PC-9 (cell line): ENCODE data around the gene HS6ST1.

Experiments
- EZH2 ChIP-seq: fragments of 200-600 bp; sonication (generic); IDR thresholded peaks from 2 replicates; pipeline ENCODE4 v1.8.0; 2017; ENCODE audit warnings: antibody characterized with exemption, low read depth
- TF ChIP-seq, protein P1 (sequence below): fragments of 200-600 bp; sonication (generic); conservative IDR thresholded peaks from 2 replicates; pipeline ENCODE4 v1.6.1; 2017; ENCODE audit warnings: mixed run types, antibody characterized with exemption, mild to moderate bottlenecking, moderate library complexity

DNA sequence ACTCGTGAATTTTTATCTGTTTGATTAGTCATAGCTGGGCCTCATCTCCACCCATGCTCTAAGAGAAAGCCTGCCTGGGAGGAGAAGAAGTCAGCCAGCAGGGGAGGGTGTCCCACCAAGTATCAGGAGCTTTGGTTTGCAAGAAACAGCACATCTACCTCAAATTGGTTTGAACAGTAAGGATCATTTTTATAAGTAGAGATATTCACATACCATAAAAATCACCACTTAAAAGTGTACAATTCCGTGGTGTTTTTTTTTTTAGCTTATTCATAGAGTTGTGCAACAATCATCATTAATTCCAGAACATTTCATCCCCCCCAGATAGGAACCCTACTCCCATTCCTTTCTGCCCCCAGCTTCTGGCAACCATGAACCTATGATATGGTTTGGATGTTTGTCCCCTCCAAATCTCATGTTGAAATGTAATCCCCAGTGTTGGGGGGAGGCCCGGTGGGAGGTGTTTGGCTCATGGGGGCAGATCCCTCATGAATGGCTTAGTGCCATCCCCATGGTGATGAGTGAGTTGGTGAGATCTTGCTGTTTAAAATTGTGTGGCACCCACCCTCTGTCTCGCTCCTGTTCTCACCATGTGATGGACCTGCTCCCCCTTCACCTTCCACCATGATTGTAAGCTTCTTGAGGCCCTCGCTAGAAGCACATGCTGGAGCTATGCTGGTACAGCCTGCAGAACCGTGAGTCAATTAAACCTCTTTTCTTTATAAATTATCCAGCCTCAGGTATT is 36.2 kb upstream of the HS6ST1 start:
- TF ChIP-seq, protein P1, sequence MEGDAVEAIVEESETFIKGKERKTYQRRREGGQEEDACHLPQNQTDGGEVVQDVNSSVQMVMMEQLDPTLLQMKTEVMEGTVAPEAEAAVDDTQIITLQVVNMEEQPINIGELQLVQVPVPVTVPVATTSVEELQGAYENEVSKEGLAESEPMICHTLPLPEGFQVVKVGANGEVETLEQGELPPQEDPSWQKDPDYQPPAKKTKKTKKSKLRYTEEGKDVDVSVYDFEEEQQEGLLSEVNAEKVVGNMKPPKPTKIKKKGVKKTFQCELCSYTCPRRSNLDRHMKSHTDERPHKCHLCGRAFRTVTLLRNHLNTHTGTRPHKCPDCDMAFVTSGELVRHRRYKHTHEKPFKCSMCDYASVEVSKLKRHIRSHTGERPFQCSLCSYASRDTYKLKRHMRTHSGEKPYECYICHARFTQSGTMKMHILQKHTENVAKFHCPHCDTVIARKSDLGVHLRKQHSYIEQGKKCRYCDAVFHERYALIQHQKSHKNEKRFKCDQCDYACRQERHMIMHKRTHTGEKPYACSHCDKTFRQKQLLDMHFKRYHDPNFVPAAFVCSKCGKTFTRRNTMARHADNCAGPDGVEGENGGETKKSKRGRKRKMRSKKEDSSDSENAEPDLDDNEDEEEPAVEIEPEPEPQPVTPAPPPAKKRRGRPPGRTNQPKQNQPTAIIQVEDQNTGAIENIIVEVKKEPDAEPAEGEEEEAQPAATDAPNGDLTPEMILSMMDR: no peak
- TF ChIP-seq EZH2: no peak
